ENCODE results near the gene ANKRD16.

DNA sequence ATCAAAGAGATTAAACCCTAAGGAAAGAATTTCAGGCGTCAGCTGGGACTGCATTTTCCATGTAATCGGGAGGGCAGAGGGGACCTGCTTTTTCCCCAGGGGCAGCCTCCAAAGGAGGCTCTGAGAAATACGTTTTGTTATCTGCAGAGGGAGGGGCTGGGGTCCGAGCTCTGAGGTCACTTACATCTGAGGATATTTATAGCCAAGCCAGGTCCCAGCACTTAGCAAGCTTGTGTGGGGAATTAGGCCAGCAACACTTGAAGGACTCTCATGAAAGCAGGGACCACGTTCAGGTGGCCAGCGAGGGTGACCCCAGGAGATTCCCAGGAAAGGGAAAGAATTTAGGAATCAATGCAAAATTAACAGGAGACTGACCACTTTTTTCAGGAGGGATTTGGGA, 55.9 kb downstream of the ANKRD16 start:
- TF ChIP-seq ZFP30 (CRISPR knock-in tag; IDR thresholded peaks at IDR 0.05) = no peak
- TF ChIP-seq ZC3H10 (CRISPR knock-in tag; IDR thresholded peaks at IDR 0.05) = no peak
- TF ChIP-seq, protein P1, sequence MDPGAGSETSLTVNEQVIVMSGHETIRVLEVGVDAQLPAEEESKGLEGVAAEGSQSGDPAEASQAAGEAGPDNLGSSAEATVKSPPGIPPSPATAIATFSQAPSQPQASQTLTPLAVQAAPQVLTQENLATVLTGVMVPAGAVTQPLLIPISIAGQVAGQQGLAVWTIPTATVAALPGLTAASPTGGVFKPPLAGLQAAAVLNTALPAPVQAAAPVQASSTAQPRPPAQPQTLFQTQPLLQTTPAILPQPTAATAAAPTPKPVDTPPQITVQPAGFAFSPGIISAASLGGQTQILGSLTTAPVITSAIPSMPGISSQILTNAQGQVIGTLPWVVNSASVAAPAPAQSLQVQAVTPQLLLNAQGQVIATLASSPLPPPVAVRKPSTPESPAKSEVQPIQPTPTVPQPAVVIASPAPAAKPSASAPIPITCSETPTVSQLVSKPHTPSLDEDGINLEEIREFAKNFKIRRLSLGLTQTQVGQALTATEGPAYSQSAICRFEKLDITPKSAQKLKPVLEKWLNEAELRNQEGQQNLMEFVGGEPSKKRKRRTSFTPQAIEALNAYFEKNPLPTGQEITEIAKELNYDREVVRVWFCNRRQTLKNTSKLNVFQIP (CRISPR knock-in tag; IDR thresholded peaks at IDR 0.05; ENCODE audit: borderline replicate concordance, low read depth) = no peak
- TF ChIP-seq, protein P2, sequence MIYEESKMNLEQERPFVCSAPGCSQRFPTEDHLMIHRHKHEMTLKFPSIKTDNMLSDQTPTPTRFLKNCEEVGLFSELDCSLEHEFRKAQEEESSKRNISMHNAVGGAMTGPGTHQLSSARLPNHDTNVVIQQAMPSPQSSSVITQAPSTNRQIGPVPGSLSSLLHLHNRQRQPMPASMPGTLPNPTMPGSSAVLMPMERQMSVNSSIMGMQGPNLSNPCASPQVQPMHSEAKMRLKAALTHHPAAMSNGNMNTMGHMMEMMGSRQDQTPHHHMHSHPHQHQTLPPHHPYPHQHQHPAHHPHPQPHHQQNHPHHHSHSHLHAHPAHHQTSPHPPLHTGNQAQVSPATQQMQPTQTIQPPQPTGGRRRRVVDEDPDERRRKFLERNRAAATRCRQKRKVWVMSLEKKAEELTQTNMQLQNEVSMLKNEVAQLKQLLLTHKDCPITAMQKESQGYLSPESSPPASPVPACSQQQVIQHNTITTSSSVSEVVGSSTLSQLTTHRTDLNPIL (CRISPR knock-in tag; IDR thresholded peaks at IDR 0.05; ENCODE audit: low read depth) = no peak

Data from SK-N-SH treated with all-trans-retinoic acid at 6 μM for 48 hours (cell line).